GM21737 (cell line): ENCODE data around the gene PRKCA.

Experiments
- ATAC-seq: cut with Tn5 transposase; IDR thresholded peaks from one replicate; pipeline ENCODE4 v1.9.1; 2021; ENCODE audit warnings: mild to moderate bottlenecking, moderate library complexity; ENCODE audit not compliant: unreplicated experiment

PRKCA gene

GRCh38 chr17:66555605-66556004 lies 253.2 kb downstream of the PRKCA start:
- ATAC-seq, result no peak

DNA sequence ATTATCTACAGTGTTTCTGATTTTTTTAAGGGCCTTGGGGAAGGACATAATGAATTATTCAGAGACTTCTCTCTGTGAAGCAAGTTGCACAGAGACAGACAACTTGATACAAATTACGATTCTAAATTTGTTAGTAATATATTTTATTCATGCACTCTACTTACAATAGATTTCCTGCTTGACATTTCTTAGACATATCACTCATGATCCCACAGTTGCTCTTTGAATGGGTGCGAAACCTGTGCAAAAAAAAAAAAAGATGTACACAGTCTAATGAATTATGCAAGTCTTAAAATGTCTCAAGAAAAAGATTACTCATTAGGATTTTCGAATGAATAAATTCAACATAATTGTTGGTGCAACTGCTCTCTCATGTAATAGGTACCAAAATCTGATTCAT lies 254.8 kb downstream of the PRKCA start:
- no peak for ATAC-seq

DNA sequence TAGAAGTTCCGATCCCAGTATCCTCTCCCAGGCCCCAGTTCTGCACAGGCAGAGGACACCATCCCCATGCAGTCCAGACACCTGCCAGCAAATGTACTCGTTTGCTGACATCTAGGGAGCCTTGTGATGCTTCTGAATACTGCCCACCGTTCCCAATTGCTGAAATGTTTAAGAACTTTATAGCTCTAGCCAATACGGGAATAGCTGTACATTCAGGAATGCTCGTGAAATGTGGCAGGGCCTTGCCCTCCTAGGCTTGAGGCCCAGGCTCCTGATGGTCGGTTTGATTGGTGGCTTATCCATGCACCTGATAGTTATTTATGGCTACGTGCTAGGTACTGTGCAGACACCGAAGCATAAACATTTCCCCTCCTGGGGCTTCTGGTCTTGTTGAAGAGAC lies 255.5 kb downstream of the PRKCA start:
- no peak for ATAC-seq

DNA sequence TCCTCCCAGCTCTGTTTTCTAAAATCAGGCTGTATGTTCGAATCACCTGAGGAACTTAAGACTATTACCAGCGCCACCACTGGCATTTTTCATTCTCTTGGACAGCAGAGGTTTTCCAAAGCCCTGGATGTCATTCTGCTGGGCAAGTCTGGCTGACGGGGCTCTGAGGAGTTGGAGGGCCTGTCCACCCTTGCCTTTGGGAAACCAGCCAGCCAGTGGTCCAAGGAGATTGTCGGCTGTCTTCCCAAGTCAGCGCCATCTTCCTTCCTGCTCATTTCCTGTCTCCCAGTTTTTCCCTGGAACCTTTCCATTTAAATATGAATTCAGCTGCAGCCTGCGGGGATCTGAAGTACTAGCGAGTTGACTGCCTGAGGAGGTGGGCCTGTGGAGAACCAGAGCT lies 258.3 kb downstream of the PRKCA start:
- ATAC-seq, result no peak

DNA sequence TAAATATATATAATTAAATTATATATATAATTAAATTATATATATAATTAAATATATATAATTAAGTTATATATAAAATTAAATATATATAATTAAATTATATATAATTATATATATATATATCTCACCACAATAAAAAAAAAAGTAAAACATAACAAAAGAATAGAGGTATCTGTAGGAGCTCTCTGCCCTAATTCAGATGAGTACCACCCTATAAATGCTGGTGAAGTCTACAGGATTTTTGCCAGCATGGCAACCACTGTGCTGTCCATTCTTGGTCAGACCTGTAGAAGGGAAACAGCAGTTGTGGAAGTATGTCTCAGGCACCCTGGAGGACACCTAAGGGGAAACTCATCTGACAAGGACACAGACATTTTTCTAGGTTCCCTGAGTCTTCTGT lies 259.7 kb downstream of the PRKCA start:
- no peak for ATAC-seq

DNA sequence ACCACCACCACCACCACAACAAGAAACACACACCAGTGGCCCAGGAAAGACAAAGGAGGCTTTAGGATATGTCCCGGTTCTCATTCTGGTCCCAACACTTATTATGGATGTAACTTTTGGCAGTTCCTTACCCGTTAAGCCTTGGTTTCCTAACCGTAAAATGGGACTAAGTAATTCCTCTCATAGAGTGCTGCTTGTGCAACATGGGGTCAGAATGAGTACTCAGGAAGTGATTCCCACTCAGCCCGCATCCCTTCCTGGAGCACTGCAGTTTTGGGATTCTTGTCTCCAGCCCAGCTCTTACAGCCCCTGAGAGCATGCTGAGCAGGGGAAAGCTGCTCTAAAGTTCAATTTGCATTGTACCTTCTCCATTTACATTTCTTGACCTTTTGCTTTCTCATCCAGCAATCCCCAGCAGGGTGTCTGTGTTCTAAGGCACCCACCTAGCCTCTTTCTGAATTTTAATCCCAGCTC lies 262.6 kb downstream of the PRKCA start:
- no peak for ATAC-seq

- peak; percentile 72 for ATAC-seq
These were observed 265.1 kb downstream of the PRKCA start for GRCh38 chr17:66567234-66568170.

DNA sequence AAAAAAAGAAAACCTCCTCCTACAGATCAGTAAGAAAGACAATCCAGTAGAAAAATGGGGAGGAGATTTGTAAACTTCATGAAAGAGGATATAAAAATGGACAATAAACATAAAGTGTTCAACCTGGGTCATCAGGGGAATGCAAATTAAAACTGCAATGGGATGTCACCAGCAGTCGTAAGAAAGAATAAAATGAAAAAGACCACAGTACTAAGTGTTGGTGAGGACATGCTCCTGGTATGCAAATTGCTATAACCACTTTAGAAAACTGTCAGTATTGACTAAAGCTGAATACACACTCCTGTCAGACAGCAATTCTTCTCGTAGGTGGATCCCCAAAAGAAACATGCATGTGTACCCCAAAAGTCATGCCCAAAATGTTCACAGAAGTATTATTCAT lies 267.2 kb downstream of the PRKCA start:
- ATAC-seq, result no peak

- ATAC-seq, result no peak
These were observed 268.2 kb downstream of the PRKCA start for GRCh38 chr17:66570447-66571195.

DNA sequence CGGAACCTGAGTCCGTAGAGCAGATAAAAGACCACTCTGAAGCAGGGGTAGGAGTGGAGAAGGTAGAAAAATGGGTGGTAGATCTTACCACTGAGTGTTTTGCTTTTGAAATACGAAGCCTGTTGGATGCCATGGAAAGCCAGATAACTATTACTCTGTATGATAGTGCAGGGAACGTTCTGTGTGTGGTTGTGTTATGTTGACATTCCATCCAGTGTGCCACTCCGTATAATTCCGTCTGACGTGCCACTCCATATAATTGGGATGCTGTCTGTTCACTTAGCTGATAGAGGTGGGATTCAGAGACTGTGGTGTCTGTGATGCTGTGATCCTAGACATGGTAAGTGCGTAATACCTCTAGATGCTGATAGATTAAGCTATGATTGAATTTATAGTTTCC lies 269.3 kb downstream of the PRKCA start:
- ATAC-seq, result no peak

GRCh38 chr17:66573078-66573477 lies 270.7 kb downstream of the PRKCA start:
- ATAC-seq, result no peak

DNA sequence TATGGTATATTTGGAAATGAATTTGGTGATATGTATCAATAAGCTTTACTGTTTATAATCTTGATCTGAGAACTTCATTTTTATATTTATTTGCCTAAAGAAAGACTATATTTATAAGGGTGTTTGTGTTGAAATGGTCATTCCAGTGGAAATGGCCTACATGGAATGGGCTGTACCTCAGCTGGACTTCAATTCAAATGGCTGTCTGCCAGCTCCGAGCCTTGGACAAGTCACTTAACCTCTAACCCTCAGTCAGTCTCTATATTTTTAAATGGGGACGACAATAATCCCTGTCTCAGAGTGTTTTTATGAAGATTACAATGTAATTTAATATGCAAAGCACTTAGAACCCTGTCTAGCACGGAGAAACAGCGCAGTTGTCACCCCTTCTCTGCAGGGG lies 271.7 kb downstream of the PRKCA start:
- ATAC-seq, result no peak

DNA sequence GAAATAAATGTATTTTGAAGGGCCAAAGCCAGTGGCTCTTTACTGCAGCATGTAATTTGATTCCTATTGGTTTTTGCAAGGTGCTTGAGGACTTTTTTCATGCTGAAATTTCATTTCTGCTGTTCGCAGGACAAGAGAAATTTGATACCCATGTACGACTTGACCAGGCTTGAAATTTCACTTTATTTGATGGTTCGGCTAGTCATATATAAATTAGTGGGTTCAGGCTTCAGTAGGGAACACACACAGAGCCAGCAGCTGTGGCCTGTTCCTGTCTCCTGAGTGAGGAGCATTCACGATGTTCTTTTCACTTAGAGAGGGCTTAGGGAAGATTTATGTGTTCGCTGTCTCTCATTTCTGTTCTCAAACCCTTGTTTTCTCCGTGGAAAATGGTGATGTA lies 274.1 kb downstream of the PRKCA start:
- no peak for ATAC-seq

GRCh38 chr17:66577041-66577440 lies 274.6 kb downstream of the PRKCA start:
- ATAC-seq, result no peak

DNA sequence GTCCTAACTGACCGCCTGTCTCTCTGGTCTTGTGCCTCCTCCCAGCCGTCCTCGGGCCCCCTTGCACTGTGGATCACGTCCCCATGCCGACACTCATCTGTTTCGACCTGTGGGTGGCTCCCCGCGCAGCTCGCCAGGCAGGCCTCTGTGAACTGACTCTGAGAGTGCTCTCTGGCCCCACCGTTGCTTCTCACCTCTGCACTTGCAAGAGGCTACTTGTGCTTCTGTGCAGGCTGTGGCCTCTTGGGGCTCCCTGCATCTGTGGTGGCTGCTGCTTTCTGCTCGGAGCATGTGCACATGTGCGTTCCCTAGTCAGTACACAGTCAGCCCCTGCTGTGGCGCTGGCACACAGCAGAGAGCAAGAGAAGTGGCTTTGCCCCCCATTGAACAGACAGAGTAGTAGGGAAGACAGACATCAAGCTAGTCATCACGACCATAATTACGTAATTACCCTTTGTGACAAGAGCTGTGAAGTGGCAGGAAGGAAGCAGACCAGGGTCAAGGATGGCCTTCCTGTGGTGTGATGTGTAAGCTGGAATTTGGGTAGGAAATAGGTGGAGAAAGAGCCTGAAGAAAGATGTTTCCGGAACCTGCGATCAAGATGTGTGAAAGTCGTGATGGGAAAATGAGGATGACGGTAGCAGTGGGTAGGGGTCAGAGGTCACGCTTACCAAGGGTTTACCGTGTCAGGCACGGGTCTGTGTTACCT lies 276.5 kb downstream of the PRKCA start:
- ATAC-seq, result no peak

GRCh38 chr17:66579556-66579955 lies 277.1 kb downstream of the PRKCA start:
- no peak for ATAC-seq

- ATAC-seq, result no peak
These were observed 278.0 kb downstream of the PRKCA start for GRCh38 chr17:66580184-66580955.

DNA sequence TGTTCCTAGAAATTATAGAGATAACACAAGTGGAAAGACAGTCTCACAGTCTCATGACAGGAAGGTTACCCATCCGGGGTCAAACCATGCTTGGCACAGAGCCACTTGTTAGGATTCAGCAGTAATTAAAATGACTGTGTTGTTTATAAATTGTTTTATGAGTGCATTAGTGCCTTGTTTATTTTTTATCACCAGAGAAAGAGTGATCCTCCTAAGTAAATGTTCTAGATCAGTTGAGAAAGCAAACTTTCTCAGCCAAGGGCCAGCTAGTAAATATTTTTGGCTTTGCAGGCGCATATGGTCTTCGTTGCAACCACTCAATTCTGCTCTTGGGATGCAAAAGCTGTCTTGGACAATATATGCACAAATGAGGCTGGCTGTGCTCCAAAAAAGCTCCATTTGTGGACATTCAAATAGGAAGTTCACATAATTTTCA lies 278.6 kb downstream of the PRKCA start:
- ATAC-seq, result no peak

DNA sequence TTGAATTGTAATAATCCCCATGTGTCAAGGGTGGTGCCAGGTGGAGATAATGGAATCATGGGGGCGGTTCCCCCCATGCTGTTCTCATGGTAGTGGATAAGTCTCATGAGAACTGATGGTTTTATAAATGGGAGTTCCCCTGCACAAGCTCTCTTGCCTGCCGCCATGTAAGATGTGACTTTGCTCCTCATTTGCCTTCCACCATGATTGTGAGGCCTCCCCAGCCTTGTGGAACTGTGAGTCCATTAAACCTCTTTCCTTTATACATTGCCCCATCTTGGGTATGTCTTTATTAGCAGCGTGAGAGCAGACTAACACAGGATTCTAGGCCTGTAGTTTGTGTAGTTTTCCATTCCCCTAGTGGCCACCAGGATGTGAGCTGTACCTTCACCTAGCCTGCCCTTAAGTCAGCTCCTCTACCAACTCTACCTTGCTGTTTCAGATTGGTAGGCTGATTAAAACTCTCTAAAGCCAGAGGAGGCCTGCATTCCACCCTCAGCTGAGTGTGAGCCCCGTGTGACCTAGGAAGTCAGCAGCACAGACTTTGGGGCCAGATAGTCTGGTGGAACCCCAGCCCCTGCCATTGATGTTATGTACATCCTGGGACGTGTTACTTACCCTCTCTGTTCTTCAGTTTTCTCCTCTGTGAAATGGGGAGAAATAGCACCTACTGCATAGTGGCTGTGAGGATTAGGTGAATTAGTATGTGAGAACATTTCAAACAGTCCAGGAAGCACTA lies 280.1 kb downstream of the PRKCA start:
- no peak for ATAC-seq
